ENCODE results near the gene ZBTB20.

GRCh38 chr3:114691871-114692270, 455.2 kb downstream of the ZBTB20 start:
- TF ChIP-seq CTCF (IDR thresholded peaks at IDR 0.05) (no peak), POLR2A (IDR thresholded peaks at IDR 0.05) (no peak), POLR2AphosphoS5 (IDR thresholded peaks at IDR 0.05) (no peak)
